GM19463 (cell line): ENCODE data around the gene CRY1.
A peak's percentile ranks its signal among the peaks of the same experiment; 100 is the strongest.

Experiments
- ATAC-seq: cut with Tn5 transposase; IDR thresholded peaks from one replicate; pipeline ENCODE4 v1.9.1; 2021; ENCODE audit warnings: mild to moderate bottlenecking, moderate library complexity; ENCODE audit not compliant: unreplicated experiment

The CRY1 gene

GRCh38 chr12:106974511-106974910 is 118.8 kb downstream of the CRY1 start:
- peak; percentile 91 for ATAC-seq

GRCh38 chr12:106973545-106973944 is 119.8 kb downstream of the CRY1 start:
- no peak for ATAC-seq

- ATAC-seq: no peak
Measured at GRCh38 chr12:106971065-106971464, 122.3 kb downstream of the CRY1 start.

- no peak for ATAC-seq
Measured at GRCh38 chr12:106964526-106964925, 128.8 kb downstream of the CRY1 start.

- no peak for ATAC-seq
Measured at GRCh38 chr12:106962286-106962685, 131.1 kb downstream of the CRY1 start.

- no peak for ATAC-seq
Measured at GRCh38 chr12:106960443-106960842, 132.9 kb downstream of the CRY1 start.

GRCh38 chr12:106957583-106957982 is 135.8 kb downstream of the CRY1 start:
- no peak for ATAC-seq

- ATAC-seq: peak; percentile 23
Measured at GRCh38 chr12:106956048-106956578, 137.2 kb downstream of the CRY1 start.

GRCh38 chr12:106955377-106956047 is 137.8 kb downstream of the CRY1 start, which contains the start of gene TMEM263:
Gene TMEM263 (plus strand): TSS chr12:106955907. CDS start chr12:106967117, 11,210 bp downstream.
- ATAC-seq: peak; percentile 76

- no peak for ATAC-seq
Measured at GRCh38 chr12:106954462-106955376, 138.6 kb downstream of the CRY1 start.

- ATAC-seq: no peak
Measured at GRCh38 chr12:106953352-106954250, 139.7 kb downstream of the CRY1 start.

GRCh38 chr12:106950591-106950990 is 142.8 kb downstream of the CRY1 start:
- ATAC-seq: no peak

- no peak for ATAC-seq
Measured at GRCh38 chr12:106947461-106947860, 145.9 kb downstream of the CRY1 start.

GRCh38 chr12:106945261-106945851 is 148.0 kb downstream of the CRY1 start:
- no peak for ATAC-seq

- no peak for ATAC-seq
Measured at GRCh38 chr12:106942775-106943174, 150.6 kb downstream of the CRY1 start.

- ATAC-seq: no peak
Measured at GRCh38 chr12:106941481-106942156, 151.7 kb downstream of the CRY1 start.
